Body of pancreas (tissue), 4 donors: Measurements from ENCODE around the gene ANKRD18B. TPM values are rescaled to one million over a fixed set of nuclear protein-coding genes. Genes with fewer than 3 reads are reported as not detected.
A peak's percentile ranks its signal among the peaks of the same experiment; 100 is the strongest.
"Not testable (repeated sequence)": the region's sequence is repeated elsewhere in the genome, so short reads cannot be mapped to it uniquely, and the experiment has no call there.

Source experiments
- ATAC-seq: fragments of 150-250 bp; one replicate; pipeline ENCODE4 v1.9.1; 2016
- DNase-seq, 4 donors: peaks; one replicate each; pipeline ENCODE4 v3.0.0-alpha.2; 2019
- H3K27ac ChIP-seq, 4 donors: fragments of 200-600 bp; sonication (generic); 1 replicate in 3 of 4; 2 replicates in 1 of 4; pipeline versions ENCODE4 v1.5.1 to v1.6.1; 2016 to 2019; ENCODE audit warnings: mild to moderate bottlenecking in 1 of 4, mixed read lengths in 1 of 4, moderate library complexity in 1 of 4
- H3K27me3 ChIP-seq, 2 donors: fragments of 200-600 bp; sonication (generic); one replicate each; pipeline ENCODE4 v1.6.0; 2016; ENCODE audit warnings: mild to moderate bottlenecking in 1 of 2
- H3K36me3 ChIP-seq, 2 donors: fragments of 200-600 bp; sonication (generic); replicated peaks in 1 of 2; 2 replicates each; pipeline ENCODE4 v1.5.1; 2016; ENCODE audit warnings: low read depth in 2 of 2; ENCODE audit not compliant: insufficient read depth in 1 of 2
- H3K4me1 ChIP-seq: fragments of 200-600 bp; sonication (generic); one replicate; pipeline ENCODE4 v1.6.0; 2016
- H3K4me3 ChIP-seq, 2 donors: fragments of 200-600 bp; sonication (generic); 1 replicate in 1 of 2; 2 replicates in 1 of 2; pipeline ENCODE4 v1.5.1; 2016 to 2019
- H3K9me3 ChIP-seq, 3 donors: fragments of 200-600 bp; sonication (generic); 1 replicate in 2 of 3; 2 replicates in 1 of 3; pipeline ENCODE4 v1.5.1; 2016
- POLR2A ChIP-seq, 3 donors: fragments of 450-650 bp; IDR thresholded peaks; one replicate each; pipeline ENCODE4 v1.6.1; 2016; ENCODE audit warnings: antibody characterized with exemption in 3 of 3, mild to moderate bottlenecking in 2 of 3
- WGBS, 2 donors: methylation state at CpG; one replicate each; pipeline ENCODE4 v1.1.5; 2017; 5-methylcytosine and 5-hydroxymethylcytosine counted together
- intact Hi-C: fragments of 100-400 bp; cut with DNase I; formaldehyde crosslinking; loops from one replicate; pipeline ENCODE4 v1.15.1; 2023
- total RNA-seq, 2 donors: library from RNA; depleted of rRNA; stranded (reverse); fragments of >200 nt; gene quantifications; one replicate each; pipeline ENCODE4 v1.1.0, GENCODE V29; 2016
- TF ChIP-seq, protein P1 (sequence below), 7 experiments: fragments of 450-650 bp in 4 of 7; fragments of 200-600 bp in 3 of 7; sonication (generic) in 3 of 7; IDR thresholded peaks; one replicate each; pipeline ENCODE4 v1.5.1; 2016 to 2019; ENCODE audit warnings: antibody characterized with exemption in 7 of 7

ANKRD18B gene
- total RNA-seq, 2 donors from 2014 or later = 6.0 TPM; not detected in 1

DNA sequence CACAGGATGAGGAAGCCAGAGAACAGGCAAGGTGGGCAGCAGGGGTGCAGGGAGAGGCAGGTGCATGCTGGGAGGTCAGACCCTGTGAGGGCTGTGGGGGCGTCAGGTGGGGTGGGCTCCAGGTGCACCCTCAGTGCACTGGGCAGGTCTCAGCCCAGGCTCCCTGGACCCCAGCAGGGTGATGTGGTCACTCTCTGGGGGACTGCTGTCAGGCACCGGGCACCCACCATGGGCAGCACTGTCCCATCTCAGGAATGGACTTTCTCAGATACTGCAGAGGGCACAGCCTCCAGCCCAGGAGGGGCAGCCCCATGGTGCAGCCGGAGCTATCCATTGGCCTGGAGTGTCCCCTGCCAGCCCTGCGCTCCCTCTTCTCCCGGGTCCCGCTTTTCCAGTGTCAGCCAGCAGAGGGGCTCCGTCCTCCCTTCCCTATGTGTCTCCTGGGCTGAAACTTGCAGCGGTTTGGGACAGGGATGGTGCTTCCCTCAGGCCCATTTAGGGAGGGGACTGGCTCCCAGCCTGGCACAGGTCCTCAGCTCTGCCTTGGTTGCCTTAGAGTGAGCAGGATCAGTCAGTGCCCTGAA, 74.8 kb downstream of the ANKRD18B start:
- intact Hi-C loops, H3K9me3 ChIP-seq, DNase-seq, ATAC-seq, H3K36me3 ChIP-seq, H3K4me1 ChIP-seq, H3K27me3 ChIP-seq, H3K27ac ChIP-seq, H3K4me3 ChIP-seq: not testable (repeated sequence)
- WGBS, 2 donors = 88 to 90% methylated on average over 2 to 6 of the region's 8 CpGs

DNA sequence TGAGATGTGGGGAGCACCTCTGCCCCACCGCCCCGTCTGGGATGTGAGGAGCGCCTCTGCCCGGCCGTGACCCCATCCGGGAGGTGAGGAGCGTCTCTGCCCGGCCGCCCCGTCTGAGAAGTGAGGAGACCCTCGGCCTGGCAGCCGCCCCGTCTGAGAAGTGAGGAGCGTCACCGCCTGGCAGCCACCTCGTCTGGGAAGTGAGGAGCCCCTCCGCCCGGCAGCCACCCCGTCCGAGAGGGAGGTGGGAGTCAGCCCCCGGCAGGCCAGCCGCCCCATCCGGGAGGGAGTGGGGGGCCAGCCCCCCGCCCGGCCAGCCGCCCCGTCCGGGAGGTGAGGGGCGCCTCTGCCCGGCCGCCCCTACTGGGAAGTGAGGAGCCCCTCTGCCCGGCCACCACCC, 76.9 kb downstream of the ANKRD18B start:
- H3K27ac ChIP-seq, DNase-seq, H3K36me3 ChIP-seq, H3K9me3 ChIP-seq, ATAC-seq, H3K27me3 ChIP-seq, H3K4me3 ChIP-seq, intact Hi-C loops, H3K4me1 ChIP-seq: not testable (repeated sequence)
- 91 to 95% methylated on average over 4 to 12 of the region's 32 CpGs for WGBS, 2 donors

DNA sequence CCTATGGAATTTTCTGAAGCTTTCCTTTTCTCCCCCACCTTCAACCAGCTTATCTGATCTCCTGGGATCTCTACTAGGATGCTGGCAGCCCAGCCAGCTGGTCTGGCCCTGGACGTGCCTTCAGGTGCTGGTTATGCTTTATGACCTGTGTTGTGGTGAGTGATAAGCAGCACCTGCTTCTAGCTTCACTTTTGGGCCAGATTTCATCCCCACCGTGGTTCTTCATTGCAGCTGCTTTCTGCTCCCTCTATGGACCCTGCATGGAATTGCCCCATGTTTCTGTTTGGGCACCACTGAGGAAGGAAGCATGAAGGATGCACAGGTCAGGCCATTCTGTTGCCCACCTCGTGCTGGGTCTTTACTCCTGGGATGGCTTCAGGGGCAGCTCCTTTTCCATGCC, 80.2 kb downstream of the ANKRD18B start:
- DNase-seq, H3K27me3 ChIP-seq, H3K27ac ChIP-seq, H3K36me3 ChIP-seq, H3K9me3 ChIP-seq, H3K4me1 ChIP-seq, intact Hi-C loops, H3K4me3 ChIP-seq, ATAC-seq: not testable (repeated sequence)
- 17 to 25% methylated on average over 3 of the region's 3 CpGs for WGBS, 2 donors

DNA sequence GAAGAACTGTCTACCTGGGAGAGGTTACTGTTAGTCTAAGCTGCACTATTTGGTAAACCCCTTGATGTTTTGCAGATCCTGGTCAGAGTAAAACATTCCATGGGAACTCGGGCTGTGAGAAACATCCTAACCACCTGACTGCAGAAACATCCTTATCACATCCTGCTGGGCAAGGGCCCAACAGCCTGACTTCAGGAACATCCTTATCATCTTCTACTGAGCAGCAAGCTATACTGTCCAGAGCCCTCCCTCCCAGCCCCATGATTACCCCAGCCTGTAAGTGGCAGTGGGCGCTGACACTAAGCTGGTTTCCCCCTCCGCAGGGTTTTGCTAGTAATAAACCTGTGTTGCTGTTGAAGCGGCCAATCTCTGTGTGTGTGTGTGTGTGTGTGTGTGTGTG, 80.9 kb downstream of the ANKRD18B start:
- H3K4me1 ChIP-seq, DNase-seq, H3K27ac ChIP-seq, H3K9me3 ChIP-seq, H3K27me3 ChIP-seq, H3K4me3 ChIP-seq, H3K36me3 ChIP-seq, ATAC-seq, intact Hi-C loops: not testable (repeated sequence)
- 64 to 90% methylated on average over 3 to 4 of the region's 4 CpGs for WGBS, 2 donors

DNA sequence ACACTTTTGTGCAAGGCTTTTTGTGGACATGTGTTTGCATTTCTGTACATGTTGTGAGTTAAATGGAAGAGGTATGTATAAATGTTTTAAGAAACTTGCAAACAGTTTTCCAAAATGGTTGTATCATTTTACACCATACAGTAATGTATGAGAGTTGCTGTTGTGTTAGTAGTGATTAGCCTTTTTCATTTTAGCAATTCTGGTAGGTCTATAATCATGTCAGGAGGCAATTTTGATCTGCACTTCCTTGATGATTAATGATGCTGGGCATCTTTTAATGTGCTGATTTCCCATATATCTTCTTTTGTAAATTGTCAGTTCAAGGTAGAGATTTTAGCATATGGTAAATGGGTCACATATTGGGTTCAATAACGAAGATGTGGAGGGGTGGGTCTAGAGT, 87.3 kb downstream of the ANKRD18B start:
- ATAC-seq (no peak), DNase-seq (no peak)
- Histone ChIP-seq H3K27me3 (no peaks in the 10 kb centered on the region), H3K4me3 (no peak overlapping the region), H3K9me3 (no peaks in the 10 kb centered on the region), H3K36me3 (no peaks in the 10 kb centered on the region), H3K27ac (no peak overlapping the region), H3K4me1 (peaks cover 2% of the 10 kb centered on the region)
- WGBS, 2 donors = 85 to 88% methylated on average over 1 of the region's 1 CpG
- TF ChIP-seq, protein P1, sequence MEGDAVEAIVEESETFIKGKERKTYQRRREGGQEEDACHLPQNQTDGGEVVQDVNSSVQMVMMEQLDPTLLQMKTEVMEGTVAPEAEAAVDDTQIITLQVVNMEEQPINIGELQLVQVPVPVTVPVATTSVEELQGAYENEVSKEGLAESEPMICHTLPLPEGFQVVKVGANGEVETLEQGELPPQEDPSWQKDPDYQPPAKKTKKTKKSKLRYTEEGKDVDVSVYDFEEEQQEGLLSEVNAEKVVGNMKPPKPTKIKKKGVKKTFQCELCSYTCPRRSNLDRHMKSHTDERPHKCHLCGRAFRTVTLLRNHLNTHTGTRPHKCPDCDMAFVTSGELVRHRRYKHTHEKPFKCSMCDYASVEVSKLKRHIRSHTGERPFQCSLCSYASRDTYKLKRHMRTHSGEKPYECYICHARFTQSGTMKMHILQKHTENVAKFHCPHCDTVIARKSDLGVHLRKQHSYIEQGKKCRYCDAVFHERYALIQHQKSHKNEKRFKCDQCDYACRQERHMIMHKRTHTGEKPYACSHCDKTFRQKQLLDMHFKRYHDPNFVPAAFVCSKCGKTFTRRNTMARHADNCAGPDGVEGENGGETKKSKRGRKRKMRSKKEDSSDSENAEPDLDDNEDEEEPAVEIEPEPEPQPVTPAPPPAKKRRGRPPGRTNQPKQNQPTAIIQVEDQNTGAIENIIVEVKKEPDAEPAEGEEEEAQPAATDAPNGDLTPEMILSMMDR (IDR thresholded peaks at IDR 0.05) = no peak
- TF ChIP-seq POLR2A (IDR thresholded peaks at IDR 0.05) = no peak
- intact Hi-C loops = no loop called here

DNA sequence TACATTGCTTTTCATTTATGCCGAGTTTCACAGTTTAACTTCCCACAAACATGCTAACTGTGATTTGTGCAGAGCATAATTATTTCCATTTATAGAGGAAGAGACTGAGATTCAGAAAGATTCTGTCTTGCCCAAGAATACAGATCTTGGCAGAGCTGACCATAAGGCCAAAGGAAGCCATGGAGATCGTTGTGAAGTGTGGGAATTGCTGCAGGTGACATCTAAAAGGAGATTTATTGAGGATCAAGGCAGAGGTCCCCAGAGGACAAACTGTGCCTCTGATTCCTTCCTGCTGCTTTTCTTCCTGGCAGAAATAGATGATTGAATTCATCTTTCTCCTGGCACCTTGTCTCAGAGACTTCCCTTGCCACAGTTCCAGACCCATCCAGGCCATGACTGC, 88.4 kb downstream of the ANKRD18B start:
- intact Hi-C loops, H3K27ac ChIP-seq, H3K4me1 ChIP-seq, H3K27me3 ChIP-seq, H3K36me3 ChIP-seq, H3K9me3 ChIP-seq, H3K4me3 ChIP-seq: not testable (repeated sequence)
- ATAC-seq = peak; percentile 56
- WGBS, 2 donors = 39 to 47% methylated on average over 2 of the region's 2 CpGs
- peak in 2 of 4 donors; percentile 39 to 65 for DNase-seq

DNA sequence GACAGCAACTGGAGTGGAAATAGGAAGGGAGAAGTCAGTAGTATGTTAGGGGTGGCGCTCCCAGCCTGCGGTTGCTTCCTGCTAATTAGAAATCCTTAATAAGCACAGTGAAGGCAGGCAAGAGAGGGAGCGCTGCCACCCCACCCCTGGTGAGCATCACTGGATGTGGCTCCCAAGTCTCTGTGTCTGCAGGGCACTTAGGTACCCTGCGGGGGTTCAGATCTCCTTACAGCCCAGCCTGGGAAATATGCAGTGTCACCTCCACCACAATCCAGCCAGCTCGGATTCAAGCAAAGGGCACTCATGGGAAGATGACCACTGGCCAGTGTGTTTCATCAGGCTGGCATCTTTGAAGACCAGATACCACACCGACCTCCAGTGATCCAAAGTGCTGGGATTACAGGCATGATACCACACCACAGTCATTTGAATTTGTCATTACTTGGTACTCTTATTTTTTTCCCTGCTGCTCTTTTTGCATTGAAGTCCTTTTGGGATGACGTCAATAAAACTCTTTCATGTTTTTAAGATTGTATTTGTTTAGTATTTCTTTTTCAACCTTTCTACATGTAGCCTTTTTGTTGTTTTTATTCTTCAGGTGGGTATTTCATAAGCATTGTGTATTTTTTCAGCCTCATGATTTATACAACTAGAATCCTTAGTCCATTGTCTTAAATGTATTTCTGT, 90.1 kb downstream of the ANKRD18B start:
- TF ChIP-seq, protein P1 (IDR thresholded peaks at IDR 0.05) = no peak
- TF ChIP-seq POLR2A (IDR thresholded peaks at IDR 0.05) = no peak
- no peak for DNase-seq
- intact Hi-C loops = no loop called here
- Histone ChIP-seq H3K36me3 (no peaks in the 10 kb centered on the region), H3K4me1 (peaks cover 2% of the 10 kb centered on the region), H3K9me3 (no peaks in the 10 kb centered on the region), H3K4me3 (no peak overlapping the region), H3K27ac (no peak overlapping the region), H3K27me3 (no peaks in the 10 kb centered on the region)
- 92 to 95% methylated on average over 7 of the region's 7 CpGs for WGBS, 2 donors
- ATAC-seq = no peak

DNA sequence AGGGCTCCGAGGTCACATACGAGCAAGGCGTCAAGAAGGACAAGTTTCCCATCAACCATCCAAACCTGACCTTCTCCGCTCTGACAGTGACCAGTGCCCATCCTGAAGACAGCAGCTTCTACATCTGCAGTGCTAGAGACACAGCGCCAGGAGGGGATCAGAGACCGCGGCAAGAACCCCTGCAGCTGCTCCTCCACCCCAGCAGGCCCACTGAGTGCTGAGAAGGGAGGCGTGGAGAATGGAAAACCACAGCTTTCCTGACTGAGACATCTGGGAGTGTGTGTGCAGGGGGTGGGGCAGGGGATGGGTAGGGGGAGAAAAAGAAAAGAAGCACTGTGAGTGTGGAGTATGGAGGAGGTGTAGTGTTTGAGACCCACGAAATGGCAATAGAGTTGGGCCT, 94.3 kb downstream of the ANKRD18B start:
- H3K4me3 ChIP-seq, H3K27me3 ChIP-seq, ATAC-seq, H3K4me1 ChIP-seq, H3K36me3 ChIP-seq, H3K9me3 ChIP-seq, DNase-seq, H3K27ac ChIP-seq, intact Hi-C loops: not testable (repeated sequence)
- WGBS, 2 donors = 84 to 88% methylated on average over 9 of the region's 9 CpGs
